Stimulated activated CD8-positive, alpha-beta memory T cell treated with anti-CD3 and anti-CD28 coated beads, Interleukin-4, amount 100 ng/mL, for 48 hours (primary cell): ENCODE measurements around the gene SH3BP2.

Experiments
- DNase-seq: peaks from one replicate; pipeline ENCODE4 v3.0.0-alpha.2; 2020

Gene SH3BP2

DNA sequence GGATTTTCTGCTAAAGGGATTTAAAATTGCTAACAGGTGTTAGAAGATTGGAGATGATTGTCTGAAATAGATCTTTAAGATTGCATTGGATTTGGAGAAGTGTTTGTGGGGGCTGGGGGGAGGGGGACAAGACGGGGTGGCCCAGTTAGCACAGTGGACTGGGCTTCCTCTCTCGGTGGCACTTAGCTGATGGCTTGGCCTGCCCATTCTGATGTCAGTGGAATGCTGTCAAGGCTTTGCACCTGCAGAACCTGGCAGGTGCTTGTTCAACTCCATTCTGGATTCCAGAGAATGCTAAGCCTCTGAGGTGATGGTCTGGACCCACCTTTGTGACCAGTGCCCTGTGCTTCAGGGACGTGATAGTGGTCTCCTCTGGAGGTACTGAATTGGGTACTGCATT lies 94.5 kb downstream of the SH3BP2 start:
- DNase-seq: no peak

GRCh38 chr4:2888886-2889285 lies 96.0 kb downstream of the SH3BP2 start:
- no peak for DNase-seq
